Heart left ventricle (tissue), 13 donors: ENCODE data around the gene IL1RL1.

Experiments used
- CTCF ChIP-seq, 12 donors: fragments of 200-600 bp; sonication (generic) in 4 of 12; IDR thresholded peaks; one replicate each; pipeline versions ENCODE4 v1.5.0 to v1.8.0; 2018 to 2022; ENCODE audit warnings: antibody characterized with exemption in 12 of 12, mild to moderate bottlenecking in 5 of 12
- POLR2A ChIP-seq, 2 donors: fragments of 450-650 bp; IDR thresholded peaks; one replicate each; pipeline ENCODE4 v1.6.1; 2017; ENCODE audit warnings: antibody characterized with exemption in 2 of 2, mild to moderate bottlenecking in 2 of 2, moderate library complexity in 2 of 2
- donor health status: ischemic (EF 13 %, LVEDD 7.1; RV severe dilation, severe dysfunction).
- donor health status: DM: no; HTN: yes; CAD: no.
- donor health status: DM: no; HTN: no; CAD: no.
- donor health status: ischemic (EF 25% LVEDD 6.9; RV normal size, moderate dysfunction).
- donor health status: ischemic (EF 25% LVEDD 5.7; RV mildly dilated, moderate dysfunction).
- donor health status: ischemic (EF 35%, LVEDD 5.7; RV mildly dilated, moderate dysfunction).
- donor health status: nonischemic (EF 11% LVEDD 7.7; RV severe dilation, severe dysfunction).
- donor health status: DM: yes; HTN: yes; CAD: no.
- donor health status: PGD.
- donor health status: ischemic (EF 29% LVEDD 5.4; RV normal size, mild dysfunction).
- donor health status: nonischemic (EF 23%, LVEDD 6.1; RV moderate dilation, normal function).

DNA sequence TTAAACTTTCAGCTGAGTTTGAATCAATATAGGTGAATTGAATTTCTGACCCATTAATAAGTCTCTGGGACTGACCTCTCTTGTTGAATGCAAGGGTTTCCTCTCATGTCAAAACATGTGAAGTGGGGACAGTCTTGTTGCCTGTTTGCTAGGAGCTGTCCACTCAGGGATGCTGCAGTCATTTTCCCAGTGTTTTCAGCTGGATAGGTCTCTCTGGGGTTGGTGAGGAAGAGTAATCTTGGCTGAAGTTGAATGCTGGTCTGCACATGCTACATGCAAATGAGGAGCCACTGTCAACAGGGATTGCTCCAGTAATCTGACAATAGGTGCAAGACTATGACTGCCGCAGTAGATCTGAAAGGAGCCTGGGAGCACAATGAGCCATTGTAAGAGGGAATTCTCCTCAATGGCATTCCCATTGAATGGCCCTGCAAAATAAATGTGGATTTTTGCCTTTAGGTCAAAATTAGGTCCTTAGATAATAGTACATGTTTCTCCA lies 34.1 kb upstream of the IL1RL1 start:
- TF ChIP-seq CTCF (IDR thresholded peaks at IDR 0.05): no peak
- TF ChIP-seq POLR2A (IDR thresholded peaks at IDR 0.05): no peak
